RCC 7860 (cell line): Measurements from ENCODE around the gene OR4C12.
"Not testable (repeated sequence)": the region's sequence is repeated elsewhere in the genome, so short reads cannot be mapped to it uniquely, and the experiment has no call there.

Experiments
- DNase-seq: peaks from one replicate; pipeline ENCODE4 v3.0.0-alpha.2; 2015; ENCODE audit warnings: low spot score
- FAIRE-seq: peaks from 2 replicates; lab custom pipeline; 2012; peaks lifted over from hg19 to GRCh38; lab: Jason Lieb, UNC

The OR4C12 gene

GRCh38 chr11:49982435-49982834, at the start of gene OR4C12:
Gene OR4C12, minus strand, starts transcription at chr11:49982535. Its CDS starts 34 bp downstream, at chr11:49982501.
- not testable (repeated sequence) for FAIRE-seq, DNase-seq

GRCh38 chr11:50030193-50030592, 47.9 kb upstream of the OR4C12 start:
- FAIRE-seq: no peak
- DNase-seq: no peak

- no peak for FAIRE-seq
- DNase-seq: peak; percentile 44
Measured at GRCh38 chr11:49995565-49995964, 13.2 kb upstream of the OR4C12 start.

- FAIRE-seq: peak; percentile 25
- DNase-seq: not testable (repeated sequence)
Measured at GRCh38 chr11:49973439-49973838, 8.9 kb downstream of the OR4C12 start.

- FAIRE-seq: no peak
- DNase-seq: no peak
Measured at GRCh38 chr11:49952091-49952490, 30.2 kb downstream of the OR4C12 start, which contains the start of gene OR4C13. Gene OR4C13, plus strand, starts transcription at chr11:49952391. Its CDS starts 32 bp downstream, at chr11:49952423.

GRCh38 chr11:49948701-49949100, 33.6 kb downstream of the OR4C12 start:
- not testable (repeated sequence) for DNase-seq, FAIRE-seq
